Measurements from ENCODE around the gene MSH3. TPM values are rescaled to one million over a fixed set of nuclear protein-coding genes. Genes with fewer than 3 reads are reported as not detected.
A peak's percentile ranks its signal among the peaks of the same experiment; 100 is the strongest.

The MSH3 gene
- total RNA-seq: 22.1 TPM
- polyA plus RNA-seq (ENCODE audit: insufficient read depth, low read depth, low replicate concordance): 7.0 TPM
- long read RNA-seq, donor 1, full-length matches to known transcripts: 1 of 1 reads
- long read RNA-seq, donor 1, partial matches to known transcripts: 0 of 1 reads
- long read RNA-seq, donor 1, other reads (novel, unspliced or antisense): 0 of 1 reads
- long read RNA-seq, donor 2, partial matches to known transcripts: 5 of 5 reads
- long read RNA-seq, donor 2, other reads (novel, unspliced or antisense): 0 of 5 reads
- long read RNA-seq, donor 3, full-length matches to known transcripts: 1 of 1 reads
- long read RNA-seq, donor 3, partial matches to known transcripts: 0 of 1 reads
- long read RNA-seq, donor 3, other reads (novel, unspliced or antisense): 0 of 1 reads
- long read RNA-seq, donor 4: 0 reads
- long read RNA-seq, donor 5: 0 reads
- long read RNA-seq, donor 6, full-length matches to known transcripts: 1 of 7 reads
- long read RNA-seq, donor 6, partial matches to known transcripts: 6 of 7 reads
- long read RNA-seq, donor 6, other reads (novel, unspliced or antisense): 0 of 7 reads
- long read RNA-seq, donor 7, partial matches to known transcripts: 9 of 12 reads
- long read RNA-seq, donor 7, other reads (novel, unspliced or antisense): 3 of 12 reads
- long read RNA-seq, donor 8: 0 reads
- long read RNA-seq, donor 9: 0 reads
- long read RNA-seq, donor 10: 0 reads

- H3K9ac ChIP-seq (ENCODE audit: low read length in 3 of 3): peak within 1 kb of the TSS; percentile 49 to 71 (median 57)
- H3K9me3 ChIP-seq (ENCODE audit: control insufficient read depth in 2 of 3, insufficient read depth in 1 of 3, low read length in 3 of 3): no peaks in the 10 kb centered on the region
- H3K4me1 ChIP-seq (ENCODE audit: control insufficient read depth in 2 of 3, insufficient read depth in 2 of 3, low read depth in 1 of 3, low read length in 3 of 3): peaks cover 0 to 5% (median 4%) of the 10 kb centered on the region in 3 donors
- H3K27ac ChIP-seq (ENCODE audit: low read depth in 2 of 2, low read length in 2 of 2): peak within 1 kb of the TSS; percentile 93 to 96
- intact Hi-C loops (cut with DNase I): no loop called here
- no peak for FAIRE-seq
- H3K4me3 ChIP-seq (ENCODE audit: low read length in 3 of 3): peak within 1 kb of the TSS; percentile 73 to 86 (median 79)
- H3K36me3 ChIP-seq (ENCODE audit: control insufficient read depth in 2 of 3, insufficient read depth in 3 of 3, low read length in 3 of 3): peaks cover 0 to 11% (median 4%) of the 10 kb centered on the region in 3 donors
- peak; percentile 94 to 97 (median 95) for DNase-seq
- no peak for TF ChIP-seq CTCF (IDR thresholded peaks at IDR 0.05; ENCODE audit: borderline replicate concordance, extremely low read depth, insufficient read depth)
- no peaks in the 10 kb centered on the region for H3K27me3 ChIP-seq (ENCODE audit: control insufficient read depth, insufficient read depth, low read length)
These were observed at the start of gene MSH3, which contains the start of gene DHFR for GRCh38 chr5:80654391-80655230. Gene MSH3, plus strand, starts transcription at chr5:80654652. Its CDS starts 76 bp downstream, at chr5:80654728. Gene DHFR, minus strand, starts transcription at chr5:80654983. Its CDS starts 494 bp downstream, at chr5:80654489.

- no peak overlapping the region for H3K27ac ChIP-seq (ENCODE audit: low read depth in 2 of 2, low read length in 2 of 2)
- intact Hi-C loops (cut with DNase I): no loop called here
These were observed 47.1 kb upstream of the MSH3 start for GRCh38 chr5:80607343-80607742.

GRCh38 chr5:80607832-80608231 is 46.6 kb upstream of the MSH3 start:
- intact Hi-C loops (cut with DNase I): no loop called here
- Histone ChIP-seq H3K9me3 (ENCODE audit: control insufficient read depth in 2 of 3, insufficient read depth in 1 of 3, low read length in 3 of 3) (peaks cover 0 to 7% (median 0%) of the 10 kb centered on the region in 3 donors), H3K4me3 (ENCODE audit: low read length in 3 of 3) (no peak overlapping the region), H3K36me3 (ENCODE audit: control insufficient read depth in 2 of 3, insufficient read depth in 3 of 3, low read length in 3 of 3) (no peaks in the 10 kb centered on the region), H3K27me3 (ENCODE audit: control insufficient read depth, insufficient read depth, low read length) (no peaks in the 10 kb centered on the region), H3K27ac (ENCODE audit: low read depth in 2 of 2, low read length in 2 of 2) (no peak overlapping the region), H3K4me1 (ENCODE audit: control insufficient read depth in 2 of 3, insufficient read depth in 2 of 3, low read depth in 1 of 3, low read length in 3 of 3) (no peaks in the 10 kb centered on the region), H3K9ac (ENCODE audit: low read length in 3 of 3) (no peak overlapping the region)
- DNase-seq: no peak
- TF ChIP-seq CTCF (IDR thresholded peaks at IDR 0.05; ENCODE audit: borderline replicate concordance, extremely low read depth, insufficient read depth): no peak
- FAIRE-seq: no peak

More at GRCh38 chr5:80607343-80607742, 47.1 kb upstream of the MSH3 start:
- Histone ChIP-seq H3K36me3 (ENCODE audit: control insufficient read depth in 2 of 3, insufficient read depth in 3 of 3, low read length in 3 of 3) (no peaks in the 10 kb centered on the region), H3K9ac (ENCODE audit: low read length in 3 of 3) (no peak overlapping the region), H3K9me3 (ENCODE audit: control insufficient read depth in 2 of 3, insufficient read depth in 1 of 3, low read length in 3 of 3) (peaks cover 0 to 7% (median 0%) of the 10 kb centered on the region in 3 donors), H3K4me3 (ENCODE audit: low read length in 3 of 3) (no peak overlapping the region), H3K27me3 (ENCODE audit: control insufficient read depth, insufficient read depth, low read length) (no peaks in the 10 kb centered on the region), H3K4me1 (ENCODE audit: control insufficient read depth in 2 of 3, insufficient read depth in 2 of 3, low read depth in 1 of 3, low read length in 3 of 3) (no peaks in the 10 kb centered on the region)
- FAIRE-seq: no peak
- TF ChIP-seq CTCF (IDR thresholded peaks at IDR 0.05; ENCODE audit: borderline replicate concordance, extremely low read depth, insufficient read depth): no peak
- DNase-seq: no peak
